Measurements from ENCODE around the gene TTC23.

- TF ChIP-seq, protein P1, sequence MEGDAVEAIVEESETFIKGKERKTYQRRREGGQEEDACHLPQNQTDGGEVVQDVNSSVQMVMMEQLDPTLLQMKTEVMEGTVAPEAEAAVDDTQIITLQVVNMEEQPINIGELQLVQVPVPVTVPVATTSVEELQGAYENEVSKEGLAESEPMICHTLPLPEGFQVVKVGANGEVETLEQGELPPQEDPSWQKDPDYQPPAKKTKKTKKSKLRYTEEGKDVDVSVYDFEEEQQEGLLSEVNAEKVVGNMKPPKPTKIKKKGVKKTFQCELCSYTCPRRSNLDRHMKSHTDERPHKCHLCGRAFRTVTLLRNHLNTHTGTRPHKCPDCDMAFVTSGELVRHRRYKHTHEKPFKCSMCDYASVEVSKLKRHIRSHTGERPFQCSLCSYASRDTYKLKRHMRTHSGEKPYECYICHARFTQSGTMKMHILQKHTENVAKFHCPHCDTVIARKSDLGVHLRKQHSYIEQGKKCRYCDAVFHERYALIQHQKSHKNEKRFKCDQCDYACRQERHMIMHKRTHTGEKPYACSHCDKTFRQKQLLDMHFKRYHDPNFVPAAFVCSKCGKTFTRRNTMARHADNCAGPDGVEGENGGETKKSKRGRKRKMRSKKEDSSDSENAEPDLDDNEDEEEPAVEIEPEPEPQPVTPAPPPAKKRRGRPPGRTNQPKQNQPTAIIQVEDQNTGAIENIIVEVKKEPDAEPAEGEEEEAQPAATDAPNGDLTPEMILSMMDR (IDR thresholded peaks at IDR 0.05) = no peak
- TF ChIP-seq POLR2A (IDR thresholded peaks at IDR 0.05) = no peak
Measured at GRCh38 chr15:99117111-99117510, 132.3 kb downstream of the TTC23 start.
